Fibroblast of mammary gland (primary cell): ENCODE data around the gene ANK3.

Experiments used
- DNase-seq: peaks from one replicate; pipeline ENCODE4 v3.0.0-alpha.2; 2010; ENCODE audit warnings: low read depth
- H3K4me3 ChIP-seq: 2 replicates; pipeline ENCODE4 v1.5.1; 2011; ENCODE audit warnings: low read depth, mild to moderate bottlenecking, low read length, moderate library complexity; ENCODE audit not compliant: control insufficient read depth
- CTCF ChIP-seq: conservative IDR thresholded peaks from 2 replicates; pipeline ENCODE4 v1.5.1; 2011; ENCODE audit warnings: low read depth, low read length, inconsistent platforms; ENCODE audit not compliant: control insufficient read depth, insufficient read depth

Gene ANK3

GRCh38 chr10:60172363-60172990 lies 217.2 kb downstream of the ANK3 start:
- no peak overlapping the region for H3K4me3 ChIP-seq
- no peak for TF ChIP-seq CTCF
- no peak for DNase-seq

GRCh38 chr10:60171436-60172013 lies 218.2 kb downstream of the ANK3 start:
- no peak for DNase-seq
- no peak overlapping the region for H3K4me3 ChIP-seq
- TF ChIP-seq CTCF = no peak

- no peak for TF ChIP-seq CTCF
- DNase-seq = no peak
- H3K4me3 ChIP-seq = no peak overlapping the region
These were observed 219.4 kb downstream of the ANK3 start for GRCh38 chr10:60170250-60170649.

- no peak overlapping the region for H3K4me3 ChIP-seq
- no peak for DNase-seq
- no peak for TF ChIP-seq CTCF
These were observed 220.6 kb downstream of the ANK3 start for GRCh38 chr10:60169111-60169510.

DNA sequence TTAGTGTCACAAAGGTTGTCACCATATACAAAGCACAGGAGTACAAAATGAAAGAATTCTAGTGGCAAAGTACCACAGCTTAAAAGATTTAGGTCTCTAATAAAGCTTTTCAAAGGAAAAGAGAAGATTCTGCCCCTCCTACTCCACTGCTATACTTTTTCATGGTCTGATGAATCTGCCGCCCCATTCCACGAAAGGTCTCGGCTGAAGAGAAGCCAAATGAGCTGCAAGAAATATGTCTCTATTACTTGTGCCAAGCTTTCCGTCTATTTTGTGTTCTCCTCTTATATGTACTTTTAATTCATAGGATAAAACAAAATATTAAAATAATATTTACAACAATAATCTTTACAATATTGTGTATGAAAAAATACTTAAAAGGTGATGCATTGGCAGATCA lies 222.6 kb downstream of the ANK3 start:
- H3K4me3 ChIP-seq = peak overlapping the region; percentile 19
- DNase-seq = no peak
- no peak for TF ChIP-seq CTCF

GRCh38 chr10:60163786-60164185 lies 225.9 kb downstream of the ANK3 start:
- H3K4me3 ChIP-seq = no peak overlapping the region
- TF ChIP-seq CTCF = no peak
- no peak for DNase-seq
